ENCODE data around the gene SATB2. TPM values are rescaled to one million over a fixed set of nuclear protein-coding genes. Genes with fewer than 3 reads are reported as not detected.

The SATB2 gene
- total RNA-seq, 1 experiment from 2014 or later: 22.1 TPM

DNA sequence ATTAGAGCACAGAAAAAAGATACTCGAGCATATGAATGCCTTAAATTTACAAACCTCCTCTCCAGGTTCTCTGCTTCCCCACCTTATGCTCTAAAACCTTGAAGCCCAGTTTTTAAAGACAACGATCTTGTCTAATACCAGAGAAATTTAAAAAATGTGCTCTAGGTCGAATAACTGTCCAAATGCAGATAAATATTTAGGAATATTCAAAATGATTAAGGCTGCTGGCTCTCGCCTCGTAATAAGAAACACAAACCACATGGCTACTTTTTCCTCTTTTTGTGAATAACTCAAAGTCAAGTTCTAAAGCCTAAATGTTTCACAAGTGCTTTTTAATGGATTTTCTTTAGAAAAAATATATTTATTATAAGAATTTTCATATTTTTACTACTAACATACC lies 101.3 kb downstream of the SATB2 start:
- no peak for TF ChIP-seq ESRRA (CRISPR knock-in tag; IDR thresholded peaks at IDR 0.05; ENCODE audit: borderline replicate concordance)
- no peak for TF ChIP-seq TEAD1 (CRISPR knock-in tag; IDR thresholded peaks at IDR 0.05)
- no peak for TF ChIP-seq PRRX2 (CRISPR knock-in tag; IDR thresholded peaks at IDR 0.05)
- no peak for TF ChIP-seq MYBL2 (CRISPR knock-in tag; IDR thresholded peaks at IDR 0.05)
- TF ChIP-seq, protein P1, sequence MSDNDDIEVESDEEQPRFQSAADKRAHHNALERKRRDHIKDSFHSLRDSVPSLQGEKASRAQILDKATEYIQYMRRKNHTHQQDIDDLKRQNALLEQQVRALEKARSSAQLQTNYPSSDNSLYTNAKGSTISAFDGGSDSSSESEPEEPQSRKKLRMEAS (CRISPR knock-in tag; IDR thresholded peaks at IDR 0.05): no peak
- TF ChIP-seq, protein P2, sequence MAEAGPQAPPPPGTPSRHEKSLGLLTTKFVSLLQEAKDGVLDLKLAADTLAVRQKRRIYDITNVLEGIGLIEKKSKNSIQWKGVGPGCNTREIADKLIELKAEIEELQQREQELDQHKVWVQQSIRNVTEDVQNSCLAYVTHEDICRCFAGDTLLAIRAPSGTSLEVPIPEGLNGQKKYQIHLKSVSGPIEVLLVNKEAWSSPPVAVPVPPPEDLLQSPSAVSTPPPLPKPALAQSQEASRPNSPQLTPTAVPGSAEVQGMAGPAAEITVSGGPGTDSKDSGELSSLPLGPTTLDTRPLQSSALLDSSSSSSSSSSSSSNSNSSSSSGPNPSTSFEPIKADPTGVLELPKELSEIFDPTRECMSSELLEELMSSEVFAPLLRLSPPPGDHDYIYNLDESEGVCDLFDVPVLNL (CRISPR knock-in tag; IDR thresholded peaks at IDR 0.05; ENCODE audit: borderline replicate concordance, low read depth): no peak
- no peak for TF ChIP-seq NR3C1 (CRISPR knock-in tag; conservative IDR thresholded peaks at IDR 0.05; ENCODE audit: low read depth)
- Mint-ChIP-seq H3K4me3 (no peak overlapping the region), H3K9me3 (no peaks in the 10 kb centered on the region), H3K36me3 (no peaks in the 10 kb centered on the region), H3K27me3 (ENCODE audit: low read depth) (no peaks in the 10 kb centered on the region), H3K27ac (no peak overlapping the region), H3K4me1 (peaks cover 11% of the 10 kb centered on the region)
- ATAC-seq: no peak
- POLR2A ChIA-PET: no interaction called here
- CTCF ChIA-PET: no interaction called here
- no peak for DNase-seq (ENCODE audit: low spot score)

DNA sequence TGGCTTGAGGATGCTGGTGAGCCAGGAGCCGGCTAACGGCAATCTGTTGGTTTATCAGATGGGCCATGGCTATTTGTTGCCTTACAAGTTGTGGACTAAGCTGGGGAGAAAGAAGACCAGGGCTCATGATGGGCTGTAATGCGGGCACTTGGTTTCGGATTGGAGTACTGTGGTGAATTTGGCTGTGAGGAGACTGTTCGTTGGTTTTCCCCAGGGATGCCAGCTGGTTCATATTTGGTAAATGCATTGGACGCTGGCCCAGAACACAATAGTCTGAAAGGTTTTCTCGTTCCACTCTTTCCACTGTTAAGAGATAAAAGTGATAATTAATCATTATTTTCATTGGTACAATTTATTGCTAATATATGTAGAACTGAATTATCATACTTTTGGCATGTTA lies 108.9 kb downstream of the SATB2 start:
- H3K27me3 Mint-ChIP-seq (ENCODE audit: low read depth): no peaks in the 10 kb centered on the region
- H3K4me1 Mint-ChIP-seq: no peaks in the 10 kb centered on the region
- ATAC-seq (no peak), DNase-seq (ENCODE audit: low spot score) (no peak)
- no peak overlapping the region for H3K4me3 Mint-ChIP-seq
- ChIA-PET CTCF (no interaction called here), POLR2A (no interaction called here)
- peaks cover 7% of the 10 kb centered on the region for H3K36me3 Mint-ChIP-seq
- TF ChIP-seq GTF2I (CRISPR knock-in tag; conservative IDR thresholded peaks at IDR 0.05) (no peak), ZNF671 (CRISPR knock-in tag; IDR thresholded peaks at IDR 0.05) (no peak), ZNF317 (CRISPR knock-in tag; IDR thresholded peaks at IDR 0.05; ENCODE audit: borderline replicate concordance, low read depth) (no peak), JAZF1 (CRISPR knock-in tag; IDR thresholded peaks at IDR 0.05) (no peak), FOXK1 (CRISPR knock-in tag; IDR thresholded peaks at IDR 0.05) (no peak), JUN (CRISPR knock-in tag; IDR thresholded peaks at IDR 0.05) (no peak), ATF1 (CRISPR knock-in tag; IDR thresholded peaks at IDR 0.05) (no peak), NFYB (CRISPR knock-in tag; conservative IDR thresholded peaks at IDR 0.05; ENCODE audit: low read depth) (no peak), ZNF219 (CRISPR knock-in tag; IDR thresholded peaks at IDR 0.05; ENCODE audit: borderline replicate concordance) (no peak), IRF2 (CRISPR knock-in tag; IDR thresholded peaks at IDR 0.05; ENCODE audit: borderline replicate concordance, low read depth) (no peak), MYBL2 (CRISPR knock-in tag; IDR thresholded peaks at IDR 0.05) (no peak), CREB1 (CRISPR knock-in tag; IDR thresholded peaks at IDR 0.05) (no peak), PRRX2 (CRISPR knock-in tag; IDR thresholded peaks at IDR 0.05) (no peak)
- TF ChIP-seq, protein P3, sequence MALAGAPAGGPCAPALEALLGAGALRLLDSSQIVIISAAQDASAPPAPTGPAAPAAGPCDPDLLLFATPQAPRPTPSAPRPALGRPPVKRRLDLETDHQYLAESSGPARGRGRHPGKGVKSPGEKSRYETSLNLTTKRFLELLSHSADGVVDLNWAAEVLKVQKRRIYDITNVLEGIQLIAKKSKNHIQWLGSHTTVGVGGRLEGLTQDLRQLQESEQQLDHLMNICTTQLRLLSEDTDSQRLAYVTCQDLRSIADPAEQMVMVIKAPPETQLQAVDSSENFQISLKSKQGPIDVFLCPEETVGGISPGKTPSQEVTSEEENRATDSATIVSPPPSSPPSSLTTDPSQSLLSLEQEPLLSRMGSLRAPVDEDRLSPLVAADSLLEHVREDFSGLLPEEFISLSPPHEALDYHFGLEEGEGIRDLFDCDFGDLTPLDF (CRISPR knock-in tag; IDR thresholded peaks at IDR 0.05): no peak
- TF ChIP-seq, protein P1 (CRISPR knock-in tag; IDR thresholded peaks at IDR 0.05): no peak
- no peaks in the 10 kb centered on the region for H3K9me3 Mint-ChIP-seq
- H3K27ac Mint-ChIP-seq: no peak overlapping the region

DNA sequence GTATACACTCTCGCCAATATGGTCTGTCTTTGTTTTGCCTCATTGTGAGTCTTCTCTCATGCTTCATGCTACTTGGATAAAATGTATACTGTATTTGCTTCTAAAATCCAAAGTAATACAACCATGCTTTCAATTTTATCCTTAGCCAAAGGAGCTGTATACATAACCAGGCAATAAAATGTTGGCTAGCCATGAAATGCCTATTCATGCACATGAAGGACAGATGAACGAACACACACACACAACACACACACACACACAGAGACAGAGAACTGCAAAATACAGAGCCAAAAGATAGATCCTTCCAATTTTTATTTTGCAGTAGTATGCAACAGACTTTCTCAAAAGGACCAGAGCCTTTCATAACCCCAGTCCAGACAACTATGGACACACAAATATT lies 113.7 kb downstream of the SATB2 start:
- Mint-ChIP-seq H3K27me3 (ENCODE audit: low read depth) (no peaks in the 10 kb centered on the region), H3K36me3 (peaks cover 7% of the 10 kb centered on the region), H3K9me3 (no peaks in the 10 kb centered on the region), H3K27ac (no peak overlapping the region), H3K4me3 (no peak overlapping the region), H3K4me1 (no peaks in the 10 kb centered on the region)
- ChIA-PET CTCF (no interaction called here), POLR2A (no interaction called here)
- no peak for DNase-seq (ENCODE audit: low spot score)
- no peak for ATAC-seq
- TF ChIP-seq JUN (CRISPR knock-in tag; IDR thresholded peaks at IDR 0.05): no peak
- TF ChIP-seq, protein P4, sequence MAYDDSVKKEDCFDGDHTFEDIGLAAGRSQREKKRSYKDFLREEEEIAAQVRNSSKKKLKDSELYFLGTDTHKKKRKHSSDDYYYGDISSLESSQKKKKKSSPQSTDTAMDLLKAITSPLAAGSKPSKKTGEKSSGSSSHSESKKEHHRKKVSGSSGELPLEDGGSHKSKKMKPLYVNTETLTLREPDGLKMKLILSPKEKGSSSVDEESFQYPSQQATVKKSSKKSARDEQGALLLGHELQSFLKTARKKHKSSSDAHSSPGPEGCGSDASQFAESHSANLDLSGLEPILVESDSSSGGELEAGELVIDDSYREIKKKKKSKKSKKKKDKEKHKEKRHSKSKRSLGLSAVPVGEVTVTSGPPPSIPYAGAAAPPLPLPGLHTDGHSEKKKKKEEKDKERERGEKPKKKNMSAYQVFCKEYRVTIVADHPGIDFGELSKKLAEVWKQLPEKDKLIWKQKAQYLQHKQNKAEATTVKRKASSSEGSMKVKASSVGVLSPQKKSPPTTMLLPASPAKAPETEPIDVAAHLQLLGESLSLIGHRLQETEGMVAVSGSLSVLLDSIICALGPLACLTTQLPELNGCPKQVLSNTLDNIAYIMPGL (CRISPR knock-in tag; IDR thresholded peaks at IDR 0.05): no peak
- no peak for TF ChIP-seq ZNF219 (CRISPR knock-in tag; IDR thresholded peaks at IDR 0.05; ENCODE audit: borderline replicate concordance)
- TF ChIP-seq, protein P5, sequence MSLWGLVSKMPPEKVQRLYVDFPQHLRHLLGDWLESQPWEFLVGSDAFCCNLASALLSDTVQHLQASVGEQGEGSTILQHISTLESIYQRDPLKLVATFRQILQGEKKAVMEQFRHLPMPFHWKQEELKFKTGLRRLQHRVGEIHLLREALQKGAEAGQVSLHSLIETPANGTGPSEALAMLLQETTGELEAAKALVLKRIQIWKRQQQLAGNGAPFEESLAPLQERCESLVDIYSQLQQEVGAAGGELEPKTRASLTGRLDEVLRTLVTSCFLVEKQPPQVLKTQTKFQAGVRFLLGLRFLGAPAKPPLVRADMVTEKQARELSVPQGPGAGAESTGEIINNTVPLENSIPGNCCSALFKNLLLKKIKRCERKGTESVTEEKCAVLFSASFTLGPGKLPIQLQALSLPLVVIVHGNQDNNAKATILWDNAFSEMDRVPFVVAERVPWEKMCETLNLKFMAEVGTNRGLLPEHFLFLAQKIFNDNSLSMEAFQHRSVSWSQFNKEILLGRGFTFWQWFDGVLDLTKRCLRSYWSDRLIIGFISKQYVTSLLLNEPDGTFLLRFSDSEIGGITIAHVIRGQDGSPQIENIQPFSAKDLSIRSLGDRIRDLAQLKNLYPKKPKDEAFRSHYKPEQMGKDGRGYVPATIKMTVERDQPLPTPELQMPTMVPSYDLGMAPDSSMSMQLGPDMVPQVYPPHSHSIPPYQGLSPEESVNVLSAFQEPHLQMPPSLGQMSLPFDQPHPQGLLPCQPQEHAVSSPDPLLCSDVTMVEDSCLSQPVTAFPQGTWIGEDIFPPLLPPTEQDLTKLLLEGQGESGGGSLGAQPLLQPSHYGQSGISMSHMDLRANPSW (CRISPR knock-in tag; conservative IDR thresholded peaks at IDR 0.05; ENCODE audit: low read depth): no peak

All from WTC11 (cell line).